HG02678 (cell line): ENCODE measurements around the gene GNE.
"Not testable (repeated sequence)": the region's sequence is repeated elsewhere in the genome, so short reads cannot be mapped to it uniquely, and the experiment has no call there.

Source experiments
- ATAC-seq: cut with Tn5 transposase; IDR thresholded peaks from one replicate; pipeline ENCODE4 v1.9.1; 2021; ENCODE audit warnings: mild to moderate bottlenecking, moderate library complexity; ENCODE audit not compliant: unreplicated experiment

Gene GNE

GRCh38 chr9:36211510-36211909 lies 46.7 kb downstream of the GNE start:
- no peak for ATAC-seq

GRCh38 chr9:36210722-36211121 lies 47.5 kb downstream of the GNE start:
- no peak for ATAC-seq

- no peak for ATAC-seq
Observed at GRCh38 chr9:36208521-36209253, 49.6 kb downstream of the GNE start.

GRCh38 chr9:36207546-36208012 lies 50.7 kb downstream of the GNE start:
- ATAC-seq = no peak

- no peak for ATAC-seq
Observed at GRCh38 chr9:36207016-36207415, 51.2 kb downstream of the GNE start.

- ATAC-seq = no peak
Observed at GRCh38 chr9:36204906-36205547, 53.2 kb downstream of the GNE start.

GRCh38 chr9:36194326-36195000 lies 63.8 kb downstream of the GNE start:
- no peak for ATAC-seq

- ATAC-seq = no peak
Observed at GRCh38 chr9:36193023-36193422, 65.2 kb downstream of the GNE start.

- ATAC-seq = no peak
Observed at GRCh38 chr9:36192196-36192595, 66.1 kb downstream of the GNE start.

- ATAC-seq = no peak
Observed at GRCh38 chr9:36191686-36192085, 66.6 kb downstream of the GNE start.

GRCh38 chr9:36191290-36191645 lies 67.0 kb downstream of the GNE start:
- ATAC-seq = peak; percentile 6

GRCh38 chr9:36190388-36191289 lies 67.6 kb downstream of the GNE start, which contains the start of gene CLTA:
Gene CLTA, plus strand, starts transcription at chr9:36190921. Its CDS starts 136 bp downstream, at chr9:36191057.
- ATAC-seq = peak; percentile 99

- no peak for ATAC-seq
Observed at GRCh38 chr9:36189976-36190375, 68.3 kb downstream of the GNE start.

GRCh38 chr9:36188212-36188611 lies 70.0 kb downstream of the GNE start:
- ATAC-seq = no peak

- no peak for ATAC-seq
Observed at GRCh38 chr9:36187414-36187813, 70.8 kb downstream of the GNE start.

- not testable (repeated sequence) for ATAC-seq
Observed at GRCh38 chr9:36180243-36180642, 78.0 kb downstream of the GNE start.

GRCh38 chr9:36177571-36177970 lies 80.7 kb downstream of the GNE start:
- no peak for ATAC-seq

- not testable (repeated sequence) for ATAC-seq
Observed at GRCh38 chr9:36176496-36176895, 81.8 kb downstream of the GNE start.

GRCh38 chr9:36175209-36175608 lies 83.0 kb downstream of the GNE start:
- ATAC-seq = not testable (repeated sequence)

GRCh38 chr9:36174731-36175130 lies 83.5 kb downstream of the GNE start:
- ATAC-seq = no peak

- ATAC-seq = no peak
Observed at GRCh38 chr9:36174271-36174670, 84.0 kb downstream of the GNE start.
